Measurements from ENCODE around the gene CALML4.

DNA sequence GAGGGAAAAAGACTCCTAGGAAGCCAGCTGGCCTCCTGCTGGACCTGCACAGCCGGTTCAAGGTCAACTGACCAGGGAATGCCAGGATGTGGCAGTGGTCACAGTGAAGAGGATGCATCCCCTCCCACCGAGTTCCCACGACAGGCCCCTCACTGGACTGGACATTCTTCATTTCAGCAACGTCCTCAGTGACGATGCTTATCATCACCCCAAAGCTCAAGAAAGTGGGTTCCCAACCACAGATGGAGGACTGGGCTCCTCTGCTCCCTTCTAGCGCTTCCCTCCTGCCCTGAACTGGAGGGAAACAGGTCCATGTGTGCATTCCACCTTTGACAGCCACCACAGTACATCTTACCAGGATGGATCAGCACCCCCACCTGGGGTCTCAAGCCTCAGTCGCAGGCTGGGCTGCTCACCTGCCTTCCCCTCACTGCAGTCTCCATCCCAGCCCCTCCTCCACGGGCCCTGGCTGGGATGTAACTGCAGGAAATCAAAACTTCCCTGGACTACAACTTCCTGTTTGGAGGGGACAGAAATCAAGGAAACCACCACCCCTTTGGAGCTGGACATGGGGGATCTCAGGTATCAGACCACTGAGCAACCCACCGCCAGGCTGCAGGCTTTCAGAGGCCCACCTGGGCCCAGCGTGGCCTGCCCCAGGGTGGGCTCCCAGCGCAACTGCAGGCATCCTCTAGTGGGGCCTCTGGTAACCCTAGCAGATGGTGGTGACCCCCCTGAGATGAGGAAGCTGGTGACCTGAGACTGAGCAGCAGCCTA is 7.3 kb downstream of the CALML4 start:
- TF ChIP-seq, protein P1, sequence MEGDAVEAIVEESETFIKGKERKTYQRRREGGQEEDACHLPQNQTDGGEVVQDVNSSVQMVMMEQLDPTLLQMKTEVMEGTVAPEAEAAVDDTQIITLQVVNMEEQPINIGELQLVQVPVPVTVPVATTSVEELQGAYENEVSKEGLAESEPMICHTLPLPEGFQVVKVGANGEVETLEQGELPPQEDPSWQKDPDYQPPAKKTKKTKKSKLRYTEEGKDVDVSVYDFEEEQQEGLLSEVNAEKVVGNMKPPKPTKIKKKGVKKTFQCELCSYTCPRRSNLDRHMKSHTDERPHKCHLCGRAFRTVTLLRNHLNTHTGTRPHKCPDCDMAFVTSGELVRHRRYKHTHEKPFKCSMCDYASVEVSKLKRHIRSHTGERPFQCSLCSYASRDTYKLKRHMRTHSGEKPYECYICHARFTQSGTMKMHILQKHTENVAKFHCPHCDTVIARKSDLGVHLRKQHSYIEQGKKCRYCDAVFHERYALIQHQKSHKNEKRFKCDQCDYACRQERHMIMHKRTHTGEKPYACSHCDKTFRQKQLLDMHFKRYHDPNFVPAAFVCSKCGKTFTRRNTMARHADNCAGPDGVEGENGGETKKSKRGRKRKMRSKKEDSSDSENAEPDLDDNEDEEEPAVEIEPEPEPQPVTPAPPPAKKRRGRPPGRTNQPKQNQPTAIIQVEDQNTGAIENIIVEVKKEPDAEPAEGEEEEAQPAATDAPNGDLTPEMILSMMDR (conservative IDR thresholded peaks at IDR 0.05 in 1 of 2, IDR thresholded peaks at IDR 0.05 in 1 of 2; ENCODE audit: extremely low read depth in 1 of 2, insufficient read depth in 1 of 2, low read depth in 1 of 2, low read length in 2 of 2), result no peak
- no peak for TF ChIP-seq EZH2 (IDR thresholded peaks at IDR 0.05; ENCODE audit: borderline replicate concordance, low read length)
